Calu3 (cell line): ENCODE measurements around the gene A3GALT2. TPM values are rescaled to one million over a fixed set of nuclear protein-coding genes. Genes with fewer than 3 reads are reported as not detected.

ENCODE experiments used
- BruUV-seq: library from RNA; stranded (reverse); fragments of 400-500 nt; replicated peaks from 2 replicates; lab custom pipeline; 2021; lab: Mats Ljungman, UMichigan
- CTCF ChIA-PET: fragments of 300-600 bp; sonication (Branson Sonifier 250); formaldehyde crosslinking; loops from one replicate; lab custom pipeline; 2022; ENCODE audit warnings: antibody characterized with exemption; lab: Charles Lee
- DNase-seq: peaks from one replicate; pipeline ENCODE4 v3.0.0; 2022
- H3K27ac Mint-ChIP-seq: one replicate; pipeline ENCODE4 v1.8.0; 2022; ENCODE audit warnings: mixed read lengths; ENCODE audit not compliant: unreplicated experiment
- H3K27me3 Mint-ChIP-seq: one replicate; pipeline ENCODE4 v1.8.0; 2022; ENCODE audit warnings: mixed read lengths; ENCODE audit not compliant: unreplicated experiment
- H3K36me3 Mint-ChIP-seq: one replicate; pipeline ENCODE4 v1.8.0; 2022; ENCODE audit warnings: mild to moderate bottlenecking, moderate library complexity, mixed read lengths; ENCODE audit not compliant: insufficient read depth, unreplicated experiment
- H3K4me1 Mint-ChIP-seq: one replicate; pipeline ENCODE4 v1.8.0; 2022; ENCODE audit warnings: mild to moderate bottlenecking, low read depth, mixed read lengths; ENCODE audit not compliant: unreplicated experiment
- H3K4me3 Mint-ChIP-seq: one replicate; pipeline ENCODE4 v1.8.0; 2022; ENCODE audit warnings: mild to moderate bottlenecking, low read depth, moderate library complexity, mixed read lengths; ENCODE audit not compliant: unreplicated experiment
- H3K9me3 Mint-ChIP-seq: one replicate; pipeline ENCODE4 v1.8.0; 2022; ENCODE audit warnings: low read depth, mixed read lengths; ENCODE audit not compliant: unreplicated experiment
- CTCF ChIP-seq: fragments of 200-600 bp; IDR thresholded peaks from one replicate; pipeline ENCODE4 v1.8.0; 2022; ENCODE audit warnings: antibody characterized with exemption; ENCODE audit not compliant: unreplicated experiment
- intact Hi-C: fragments of 100-400 bp; cut with micrococcal nuclease; formaldehyde crosslinking; loops from one replicate; pipeline ENCODE4 v1.10.0; 2022; ENCODE audit not compliant: unreplicated experiment
- total RNA-seq: library from RNA; stranded (reverse); gene quantifications from 2 replicates; pipeline ENCODE4 v1.2.3, GENCODE V29; 2022

A3GALT2 gene
- total RNA-seq, 1 experiment from 2014 or later, result not detected

- no peak for DNase-seq
- H3K9me3 Mint-ChIP-seq, result no peaks in the 10 kb centered on the region
- H3K27ac Mint-ChIP-seq, result no peak overlapping the region
- no TSS peak for BruUV-seq
- intact Hi-C loops, result no loop called here
- peaks cover 6% of the 10 kb centered on the region for H3K36me3 Mint-ChIP-seq
- no peak for TF ChIP-seq CTCF
- H3K4me1 Mint-ChIP-seq, result no peaks in the 10 kb centered on the region
- no peaks in the 10 kb centered on the region for H3K27me3 Mint-ChIP-seq
- H3K4me3 Mint-ChIP-seq, result no peak overlapping the region
- CTCF ChIA-PET, result interaction anchor here (0.6 kb wide), 1 partner anchor 10 kb away, joined by 3 read pairs; no protein-coding TSS in a partner anchor
Observed at GRCh38 chr1:33272509-33272908, 48.4 kb downstream of the A3GALT2 start.

GRCh38 chr1:33271666-33272505 lies 49.0 kb downstream of the A3GALT2 start:
- no TSS peak for BruUV-seq
- no peaks in the 10 kb centered on the region for H3K9me3 Mint-ChIP-seq
- H3K4me3 Mint-ChIP-seq, result no peak overlapping the region
- H3K27me3 Mint-ChIP-seq, result no peaks in the 10 kb centered on the region
- H3K36me3 Mint-ChIP-seq, result peaks cover 6% of the 10 kb centered on the region
- intact Hi-C loops, result no loop called here
- TF ChIP-seq CTCF, result no peak
- no peaks in the 10 kb centered on the region for H3K4me1 Mint-ChIP-seq
- CTCF ChIA-PET, result interaction anchor here (0.6 kb wide), 1 partner anchor 10 kb away, joined by 3 read pairs; no protein-coding TSS in a partner anchor
- DNase-seq, result no peak
- no peak overlapping the region for H3K27ac Mint-ChIP-seq

- TF ChIP-seq CTCF, result no peak
- DNase-seq, result no peak
- H3K36me3 Mint-ChIP-seq, result peaks cover 6% of the 10 kb centered on the region
- no peak overlapping the region for H3K27ac Mint-ChIP-seq
- H3K4me1 Mint-ChIP-seq, result no peaks in the 10 kb centered on the region
- CTCF ChIA-PET, result no interaction called here
- H3K9me3 Mint-ChIP-seq, result no peaks in the 10 kb centered on the region
- intact Hi-C loops, result no loop called here
- no TSS peak for BruUV-seq
- no peaks in the 10 kb centered on the region for H3K27me3 Mint-ChIP-seq
- no peak overlapping the region for H3K4me3 Mint-ChIP-seq
Observed at GRCh38 chr1:33270808-33271465, 50.0 kb downstream of the A3GALT2 start.

- no peak for TF ChIP-seq CTCF
- Mint-ChIP-seq H3K27me3 (no peaks in the 10 kb centered on the region), H3K36me3 (peaks cover 6% of the 10 kb centered on the region), H3K4me3 (no peak overlapping the region), H3K9me3 (no peaks in the 10 kb centered on the region), H3K4me1 (no peaks in the 10 kb centered on the region), H3K27ac (no peak overlapping the region)
- intact Hi-C loops, result no loop called here
- DNase-seq, result no peak
- CTCF ChIA-PET, result no interaction called here
- no TSS peak for BruUV-seq
Observed at GRCh38 chr1:33270379-33270778, 50.5 kb downstream of the A3GALT2 start.
